ENCODE measurements around the gene ARHGAP23. TPM values are rescaled to one million over a fixed set of nuclear protein-coding genes. Genes with fewer than 3 reads are reported as not detected.
A peak's percentile ranks its signal among the peaks of the same experiment; 100 is the strongest.

The ARHGAP23 gene
- total and polyA plus RNA-seq, 2 donors (not counting 1 experiment from before 2014, with no cell fraction given): 28.1 to 41.1 TPM

- Histone ChIP-seq H3K27me3 (ENCODE audit: control insufficient read depth, insufficient read depth, low read length) (no peaks in the 10 kb centered on the region), H3K27ac (ENCODE audit: insufficient read depth, low read length) (no peak overlapping the region), H3K4me3 (replicated peaks in 1 of 4; ENCODE audit: control extremely low read depth in 1 of 4, insufficient read depth in 1 of 4, low read depth in 3 of 4, low read length in 4 of 4) (no peak overlapping the region), H3K36me3 (ENCODE audit: control insufficient read depth, insufficient read depth, low read length) (no peaks in the 10 kb centered on the region), H3K9me3 (ENCODE audit: control insufficient read depth, insufficient read depth, low read depth, low read length) (no peaks in the 10 kb centered on the region), H3K4me1 (ENCODE audit: control insufficient read depth, extremely low read depth, insufficient read depth, low read length) (peaks cover 3% of the 10 kb centered on the region), H2AFZ (ENCODE audit: low read length) (no peak overlapping the region), H3K79me2 (ENCODE audit: control insufficient read depth, insufficient read depth, low read length) (peaks cover 22% of the 10 kb centered on the region), H4K20me1 (ENCODE audit: control insufficient read depth, extremely low read depth, insufficient read depth, low read length) (no peaks in the 10 kb centered on the region), H3K9ac (ENCODE audit: insufficient read depth, low read length) (no peak overlapping the region), H3K4me2 (ENCODE audit: extremely low read depth, insufficient read depth, low read length) (no peak overlapping the region)
- peak; percentile 31 to 56 for DNase-seq (ENCODE audit: low read depth in 2 of 2)
- TF ChIP-seq EZH2 (IDR thresholded peaks at IDR 0.05; ENCODE audit: low read length, missing control alignments) (no peak), CTCF (conservative IDR thresholded peaks at IDR 0.05 in 1 of 2, IDR thresholded peaks at IDR 0.05 in 1 of 2; ENCODE audit: low read depth in 1 of 2, low read length in 2 of 2) (no peak)
Observed at GRCh38 chr17:38442548-38442947, 14.3 kb downstream of the ARHGAP23 start.

GRCh38 chr17:38443356-38444031 lies 15.2 kb downstream of the ARHGAP23 start:
- Histone ChIP-seq H3K36me3 (ENCODE audit: control insufficient read depth, insufficient read depth, low read length) (no peaks in the 10 kb centered on the region), H2AFZ (ENCODE audit: low read length) (no peak overlapping the region), H3K9ac (ENCODE audit: insufficient read depth, low read length) (no peak overlapping the region), H3K4me2 (ENCODE audit: extremely low read depth, insufficient read depth, low read length) (no peak overlapping the region), H3K27me3 (ENCODE audit: control insufficient read depth, insufficient read depth, low read length) (no peaks in the 10 kb centered on the region), H4K20me1 (ENCODE audit: control insufficient read depth, extremely low read depth, insufficient read depth, low read length) (no peaks in the 10 kb centered on the region), H3K4me3 (replicated peaks in 1 of 4; ENCODE audit: control extremely low read depth in 1 of 4, insufficient read depth in 1 of 4, low read depth in 3 of 4, low read length in 4 of 4) (no peak overlapping the region), H3K9me3 (ENCODE audit: control insufficient read depth, insufficient read depth, low read depth, low read length) (no peaks in the 10 kb centered on the region), H3K27ac (ENCODE audit: insufficient read depth, low read length) (no peak overlapping the region), H3K4me1 (ENCODE audit: control insufficient read depth, extremely low read depth, insufficient read depth, low read length) (peaks cover 5% of the 10 kb centered on the region), H3K79me2 (ENCODE audit: control insufficient read depth, insufficient read depth, low read length) (peaks cover 24% of the 10 kb centered on the region)
- DNase-seq (ENCODE audit: low read depth in 2 of 2): no peak
- TF ChIP-seq EZH2 (IDR thresholded peaks at IDR 0.05; ENCODE audit: low read length, missing control alignments) (no peak), CTCF (conservative IDR thresholded peaks at IDR 0.05 in 1 of 2, IDR thresholded peaks at IDR 0.05 in 1 of 2; ENCODE audit: low read depth in 1 of 2, low read length in 2 of 2) (no peak)

- no peak overlapping the region for H3K4me2 ChIP-seq (ENCODE audit: extremely low read depth, insufficient read depth, low read length)
- H3K27me3 ChIP-seq (ENCODE audit: control insufficient read depth, insufficient read depth, low read length): no peaks in the 10 kb centered on the region
- H3K4me3 ChIP-seq (replicated peaks in 1 of 4; ENCODE audit: control extremely low read depth in 1 of 4, insufficient read depth in 1 of 4, low read depth in 3 of 4, low read length in 4 of 4): peak overlapping the region in 1 of 4 experiments; percentile 2
- H3K36me3 ChIP-seq (ENCODE audit: control insufficient read depth, insufficient read depth, low read length): no peaks in the 10 kb centered on the region
- H3K79me2 ChIP-seq (ENCODE audit: control insufficient read depth, insufficient read depth, low read length): peaks cover 29% of the 10 kb centered on the region
- DNase-seq (ENCODE audit: low read depth in 2 of 2): peak; percentile 51 to 63
- H4K20me1 ChIP-seq (ENCODE audit: control insufficient read depth, extremely low read depth, insufficient read depth, low read length): no peaks in the 10 kb centered on the region
- H3K27ac ChIP-seq (ENCODE audit: insufficient read depth, low read length): no peak overlapping the region
- H3K9ac ChIP-seq (ENCODE audit: insufficient read depth, low read length): no peak overlapping the region
- no peaks in the 10 kb centered on the region for H3K9me3 ChIP-seq (ENCODE audit: control insufficient read depth, insufficient read depth, low read depth, low read length)
- peaks cover 8% of the 10 kb centered on the region for H3K4me1 ChIP-seq (ENCODE audit: control insufficient read depth, extremely low read depth, insufficient read depth, low read length)
- TF ChIP-seq EZH2 (IDR thresholded peaks at IDR 0.05; ENCODE audit: low read length, missing control alignments) (no peak), CTCF (conservative IDR thresholded peaks at IDR 0.05 in 1 of 2, IDR thresholded peaks at IDR 0.05 in 1 of 2; ENCODE audit: low read depth in 1 of 2, low read length in 2 of 2) (peak; percentile 85 to 87)
- H2AFZ ChIP-seq (ENCODE audit: low read length): no peak overlapping the region
Observed at GRCh38 chr17:38444151-38444550, 15.9 kb downstream of the ARHGAP23 start.
